ENCODE data around the gene CDH8.

GRCh38 chr16:61885343-61885742, 150.9 kb downstream of the CDH8 start:
- no peak for TF ChIP-seq SP1 (IDR thresholded peaks at IDR 0.05)
- no peak for TF ChIP-seq REST (IDR thresholded peaks at IDR 0.05)
- TF ChIP-seq, protein P1, sequence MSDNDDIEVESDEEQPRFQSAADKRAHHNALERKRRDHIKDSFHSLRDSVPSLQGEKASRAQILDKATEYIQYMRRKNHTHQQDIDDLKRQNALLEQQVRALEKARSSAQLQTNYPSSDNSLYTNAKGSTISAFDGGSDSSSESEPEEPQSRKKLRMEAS (IDR thresholded peaks at IDR 0.05): no peak
- TF ChIP-seq YY1 (IDR thresholded peaks at IDR 0.05): no peak
- TF ChIP-seq CTCF (IDR thresholded peaks at IDR 0.05; ENCODE audit: low read depth, low read length, missing input control): no peak
